GM19043 (cell line): ENCODE data around the gene TNNI2.

Experiments used
- ATAC-seq: cut with Tn5 transposase; IDR thresholded peaks from one replicate; pipeline ENCODE4 v1.9.1; 2021; ENCODE audit warnings: low read depth; ENCODE audit not compliant: unreplicated experiment

Gene TNNI2

GRCh38 chr11:1820463-1821325 lies 18.1 kb upstream of the TNNI2 start:
- ATAC-seq, result no peak

GRCh38 chr11:1821562-1821961 lies 17.2 kb upstream of the TNNI2 start:
- ATAC-seq, result no peak

GRCh38 chr11:1822648-1823375 lies 16.0 kb upstream of the TNNI2 start:
- ATAC-seq, result no peak

GRCh38 chr11:1823376-1824220 lies 15.2 kb upstream of the TNNI2 start:
- no peak for ATAC-seq

- no peak for ATAC-seq
Observed at GRCh38 chr11:1824221-1825038, 14.4 kb upstream of the TNNI2 start.

GRCh38 chr11:1825039-1825740 lies 13.6 kb upstream of the TNNI2 start:
- no peak for ATAC-seq

- ATAC-seq, result no peak
Observed at GRCh38 chr11:1825785-1826451, 12.9 kb upstream of the TNNI2 start.

GRCh38 chr11:1826552-1827094 lies 12.2 kb upstream of the TNNI2 start:
- no peak for ATAC-seq

- no peak for ATAC-seq
Observed at GRCh38 chr11:1827095-1827813, 11.5 kb upstream of the TNNI2 start.

- ATAC-seq, result no peak
Observed at GRCh38 chr11:1827931-1828330, 10.8 kb upstream of the TNNI2 start.

GRCh38 chr11:1828542-1828941 lies 10.2 kb upstream of the TNNI2 start:
- no peak for ATAC-seq

- no peak for ATAC-seq
Observed at GRCh38 chr11:1829039-1829820, 9.6 kb upstream of the TNNI2 start.

GRCh38 chr11:1830004-1830321 lies 8.8 kb upstream of the TNNI2 start:
- ATAC-seq, result no peak

- ATAC-seq, result no peak
Observed at GRCh38 chr11:1830322-1831223, 8.2 kb upstream of the TNNI2 start.

- no peak for ATAC-seq
Observed at GRCh38 chr11:1831338-1832210, 7.2 kb upstream of the TNNI2 start.
